GM19240 (cell line): ENCODE results near the gene AQP3.
"Not testable (repeated sequence)": the region's sequence is repeated elsewhere in the genome, so short reads cannot be mapped to it uniquely, and the experiment has no call there.

Experiments used
- DNase-seq: peaks from one replicate; pipeline ENCODE4 v3.0.0; 2011; ENCODE audit warnings: low spot score; ENCODE audit not compliant: insufficient read length

AQP3 gene

GRCh38 chr9:33415501-33416038, 31.8 kb downstream of the AQP3 start:
- DNase-seq, result peak; percentile 69

GRCh38 chr9:33414889-33415500, 32.4 kb downstream of the AQP3 start:
- no peak for DNase-seq

GRCh38 chr9:33414268-33414667, 33.1 kb downstream of the AQP3 start:
- no peak for DNase-seq

GRCh38 chr9:33408087-33408486, 39.3 kb downstream of the AQP3 start:
- DNase-seq, result no peak

DNA sequence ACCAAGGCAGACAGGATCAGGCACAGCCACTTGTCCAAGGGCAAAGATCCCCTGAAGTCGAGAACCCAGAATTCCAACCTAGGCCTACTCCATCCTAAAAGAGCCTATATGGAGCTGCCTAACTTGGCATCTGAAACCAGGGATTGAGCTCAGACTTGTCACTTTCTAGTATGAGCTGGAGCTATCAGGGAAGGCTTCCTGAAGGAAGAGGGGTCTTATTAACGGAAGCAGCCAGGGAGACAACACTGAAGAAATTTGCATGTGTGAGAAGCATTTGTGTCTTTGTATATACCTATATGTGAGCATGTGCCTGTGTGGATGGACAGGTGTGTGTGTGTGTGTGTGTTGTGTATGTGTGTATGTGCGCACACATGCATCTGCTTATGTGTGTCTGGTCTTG, 40.3 kb downstream of the AQP3 start:
- no peak for DNase-seq

GRCh38 chr9:33404788-33405362, 42.5 kb downstream of the AQP3 start:
- no peak for DNase-seq

DNA sequence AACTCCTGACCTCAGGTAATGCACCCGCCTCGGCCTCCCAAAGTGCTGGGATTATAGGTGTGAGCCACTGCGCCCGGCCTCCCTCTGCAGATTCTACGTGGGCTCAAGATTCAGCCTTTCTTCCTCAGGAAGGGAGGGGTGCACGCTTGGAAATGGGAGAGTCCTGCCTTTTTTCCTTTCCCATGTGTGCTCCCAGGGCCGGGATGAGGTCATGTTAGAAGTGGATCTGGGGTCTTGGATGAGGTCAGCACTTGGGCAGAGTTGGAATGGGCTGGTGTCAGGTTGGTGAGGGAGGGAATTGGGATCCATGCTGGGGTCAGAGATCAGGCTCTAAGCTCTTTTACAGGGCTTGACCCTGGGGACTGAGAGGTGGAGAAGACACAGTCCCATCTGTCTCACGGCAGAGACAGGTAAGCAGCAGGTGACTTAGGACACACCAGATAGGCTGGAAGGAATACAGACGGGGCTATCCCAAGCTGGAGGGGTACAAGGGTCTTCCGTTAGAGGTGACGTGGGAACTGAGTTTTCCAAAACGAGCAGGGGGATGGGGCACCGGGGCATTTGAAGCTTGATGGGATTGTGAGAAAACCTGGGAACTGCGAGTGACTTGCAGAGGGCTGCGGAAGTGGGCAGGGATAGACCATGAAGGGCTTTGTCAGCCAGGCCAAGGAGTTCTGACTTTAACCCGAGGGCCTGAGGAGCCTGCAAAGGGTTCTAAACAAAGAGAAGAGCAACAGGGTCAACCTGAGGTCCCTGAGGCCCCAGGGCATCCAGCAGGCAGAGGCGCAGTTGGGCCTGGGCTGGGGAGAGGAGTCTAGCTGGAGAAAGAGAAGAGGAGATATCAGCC, 43.2 kb downstream of the AQP3 start:
- DNase-seq, result no peak

GRCh38 chr9:33402371-33402770, 45.0 kb downstream of the AQP3 start, which contains the start of gene AQP7:
Gene AQP7 (minus strand): TSS chr9:33402568. CDS start chr9:33401262, 1,306 bp downstream.
- not testable (repeated sequence) for DNase-seq

- DNase-seq, result not testable (repeated sequence)
Observed at GRCh38 chr9:33401809-33402208, 45.6 kb downstream of the AQP3 start.

DNA sequence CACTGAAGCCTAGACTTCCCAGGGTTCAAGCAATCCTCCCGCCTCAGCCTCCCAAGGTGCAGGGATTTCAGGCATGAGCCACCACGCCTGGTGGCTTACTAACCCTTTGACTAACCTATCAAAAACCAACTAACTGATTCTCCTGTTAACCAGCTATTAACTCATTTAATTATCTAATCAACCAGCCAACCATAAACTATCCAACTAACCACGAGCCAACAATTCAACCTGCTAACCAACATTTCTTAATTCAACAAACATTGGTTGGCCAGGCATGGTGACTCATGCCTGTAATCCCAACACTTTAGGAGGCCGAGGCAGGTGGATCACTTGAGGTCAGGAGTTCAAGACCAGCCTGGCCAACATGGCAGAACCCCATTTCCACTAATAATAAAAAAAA, 48.3 kb downstream of the AQP3 start:
- DNase-seq, result not testable (repeated sequence)

GRCh38 chr9:33397801-33398200, 49.6 kb downstream of the AQP3 start:
- not testable (repeated sequence) for DNase-seq

DNA sequence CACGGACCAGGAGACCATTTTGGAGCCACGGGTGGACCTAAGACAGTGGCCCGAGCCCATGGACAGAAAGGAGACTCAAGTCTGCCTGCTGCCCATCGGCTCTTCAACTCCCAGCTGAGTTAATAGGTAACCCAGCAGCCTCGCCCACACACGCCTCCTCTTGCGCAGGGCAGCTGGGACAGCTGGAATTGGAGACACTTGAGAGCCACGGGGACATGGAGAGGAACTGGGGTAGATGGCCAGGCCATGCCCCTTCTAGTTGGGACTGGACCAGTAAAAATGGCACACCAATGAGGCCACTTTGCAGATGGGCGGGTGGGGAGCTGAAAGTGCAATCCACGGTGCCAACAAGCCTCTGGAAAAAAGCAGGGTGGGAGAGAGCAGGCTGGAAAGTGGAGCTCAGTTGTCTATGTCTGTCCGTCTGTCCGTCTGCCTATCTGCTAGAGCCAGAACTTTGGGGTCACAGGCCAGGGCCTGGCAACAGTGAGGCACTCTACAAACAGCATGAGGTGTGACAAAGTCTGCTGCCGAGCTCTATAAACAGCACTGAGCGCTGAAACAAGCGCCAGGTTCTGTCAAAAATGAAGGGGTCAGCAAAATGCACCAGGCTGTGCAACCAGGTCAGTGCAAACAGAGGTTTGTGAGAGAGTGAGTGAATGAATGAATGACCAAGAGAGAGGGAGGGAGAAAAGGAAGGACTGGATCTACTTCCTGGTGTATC, 52.1 kb downstream of the AQP3 start:
- not testable (repeated sequence) for DNase-seq

DNA sequence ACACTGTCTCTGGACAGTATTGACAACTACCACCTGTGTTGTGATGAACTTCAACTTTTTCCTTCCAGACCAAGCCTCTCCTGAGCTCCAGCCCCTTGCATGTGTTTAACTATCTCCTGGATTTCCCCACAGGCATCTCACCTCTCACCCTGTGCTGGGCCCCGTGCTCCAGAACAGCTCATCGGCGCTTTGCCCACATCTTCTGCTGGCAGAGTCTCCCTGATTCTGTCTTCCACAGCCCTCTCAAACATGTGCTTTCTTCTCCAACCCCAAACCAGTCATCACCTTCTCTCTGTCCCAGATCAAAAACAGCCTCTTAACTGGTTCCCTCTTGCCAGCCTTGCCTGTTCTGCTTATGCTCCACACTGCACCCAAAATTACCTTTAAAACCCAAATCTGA, 53.4 kb downstream of the AQP3 start:
- not testable (repeated sequence) for DNase-seq

DNA sequence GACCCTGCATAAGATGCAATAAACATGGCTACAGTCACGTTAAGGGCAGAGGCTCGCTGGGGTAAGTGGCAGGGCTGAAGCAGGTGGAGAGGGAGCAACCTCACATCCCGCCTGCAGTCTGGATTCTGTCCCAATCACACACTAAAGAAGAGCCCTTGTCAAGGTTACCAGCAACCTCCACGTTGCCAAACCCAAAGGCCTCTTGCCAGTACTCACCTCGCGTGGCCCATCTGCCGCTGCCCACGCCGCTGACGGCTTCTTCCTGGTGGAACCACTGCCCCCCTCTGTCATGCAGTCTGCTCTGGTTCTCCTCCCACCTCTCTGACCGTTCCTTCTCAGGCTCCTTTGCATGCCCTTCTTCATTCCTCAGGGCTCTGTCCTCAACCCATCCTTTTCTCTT, 53.8 kb downstream of the AQP3 start:
- DNase-seq, result no peak

DNA sequence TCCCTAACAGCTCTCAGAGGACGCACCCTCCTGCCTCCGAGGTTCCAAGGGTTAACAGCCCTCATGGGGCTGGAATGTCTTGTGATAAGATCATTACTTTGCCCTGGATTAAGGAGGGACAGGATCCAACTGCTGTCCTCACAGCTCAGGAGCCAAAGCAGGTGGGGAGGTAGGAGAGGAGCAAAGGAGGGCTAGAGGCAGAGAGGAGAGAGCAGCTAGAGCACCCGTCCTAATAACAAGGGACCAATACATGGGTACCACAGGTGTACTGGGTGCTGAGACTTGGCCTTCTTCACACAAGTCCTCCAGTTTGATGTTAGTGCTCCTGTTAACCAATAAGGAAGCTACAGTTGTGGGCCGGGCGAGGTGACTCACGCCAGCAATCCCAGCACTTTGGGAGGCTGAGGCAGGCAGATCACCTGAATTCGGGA, 54.8 kb downstream of the AQP3 start:
- DNase-seq, result not testable (repeated sequence)
